Motor neuron (in vitro differentiated cells): Measurements from ENCODE around the gene MPZL1. TPM values are rescaled to one million over a fixed set of nuclear protein-coding genes. Genes with fewer than 3 reads are reported as not detected.

Source experiments
- ATAC-seq, 8 experiments: fragments of 200-7000 bp; cut with Tn5 transposase; replicated peaks in 6 of 8; 2 replicates each; pipeline ENCODE4 v1.8.0; 2021; ENCODE audit warnings: mild to moderate bottlenecking in 8 of 8, moderate library complexity in 8 of 8
- H3K27ac ChIP-seq, 2 donors: fragments of 250-450 bp; sonication (Bioruptor Pico); 2 replicates each; pipeline ENCODE4 v1.9.0; 2021; ENCODE audit warnings: antibody characterized with exemption in 2 of 2, mild to moderate bottlenecking in 2 of 2, moderate library complexity in 1 of 2
- H3K4me1 ChIP-seq, 2 donors: fragments of 250-450 bp; sonication (Bioruptor Pico); replicated peaks in 1 of 2; 2 replicates each; pipeline ENCODE4 v1.6.1; 2021; ENCODE audit warnings: antibody characterized with exemption in 2 of 2, mild to moderate bottlenecking in 2 of 2, moderate library complexity in 1 of 2
- H3K4me3 ChIP-seq, 5 donors: fragments of 250-450 bp; sonication (Bioruptor Pico); 2 replicates each; pipeline ENCODE4 v1.9.0; 2021; ENCODE audit warnings: antibody characterized with exemption in 5 of 5, mild to moderate bottlenecking in 5 of 5, moderate library complexity in 4 of 5
- WGBS, 10 experiments: fragments of 450-650 bp; shearing (Covaris generic); methylation state at CpG; one replicate each; pipeline ENCODE4 v1.0.0; 2022; 5-methylcytosine and 5-hydroxymethylcytosine counted together
- in situ Hi-C, 9 experiments: fragments of 400-800 bp; cut with MboI; loops; one replicate each; pipeline ENCODE4 v1.15.0; 2021; ENCODE audit warnings: low sequenced_read_pairs in 9 of 9, low pct_unique_long_range_greater_than_20kb in 2 of 9; ENCODE audit not compliant: unreplicated experiment in 9 of 9
- total RNA-seq, 8 experiments: library from RNA; unstranded; fragments of 300-600 nt; gene quantifications; 2 replicates each; pipeline versions ENCODE4 v1.2.3 to v1.2.4, GENCODE V29; 2022

The MPZL1 gene
- total RNA-seq, 8 experiments from 2014 or later: 34.0 to 146 (median 102) TPM

- Histone ChIP-seq H3K27ac (no peak overlapping the region), H3K4me3 (no peak overlapping the region), H3K4me1 (no peaks in the 10 kb centered on the region)
- peak in 5 of 8 experiments; percentile 72 to 98 (median 92) for ATAC-seq
- in situ Hi-C loops: loop anchor here in 3 of 9 experiments (25.0 kb wide), 2 partner anchors 310 to 635 kb away; no protein-coding TSS in a partner anchor
- WGBS, 10 experiments: 9 to 85% (median 63%) methylated on average over 3 to 12 of the region's 14 CpGs; no CpG with 5 or more reads in 3 of the 10 experiments
These were observed 24.1 kb upstream of the MPZL1 start for GRCh38 chr1:167697667-167698141.

- Histone ChIP-seq H3K4me1 (no peaks in the 10 kb centered on the region), H3K27ac (no peak overlapping the region), H3K4me3 (no peak overlapping the region)
- no peak for ATAC-seq
- WGBS, 10 experiments: 62 to 100% (median 84%) methylated on average over 2 to 4 of the region's 4 CpGs; no CpG with 5 or more reads in 2 of the 10 experiments
- in situ Hi-C loops: loop anchor here in 3 of 9 experiments (25.0 kb wide), 2 partner anchors 311 to 636 kb away; no protein-coding TSS in a partner anchor
These were observed 23.5 kb upstream of the MPZL1 start for GRCh38 chr1:167698313-167698712.

- Histone ChIP-seq H3K4me3 (no peak overlapping the region), H3K4me1 (no peaks in the 10 kb centered on the region), H3K27ac (no peak overlapping the region)
- 60 to 86% (median 71%) methylated on average over 1 of the region's 1 CpG; no CpG with 5 or more reads in 6 of the 10 experiments for WGBS, 10 experiments
- no peak for ATAC-seq
- in situ Hi-C loops: no loop called here
These were observed 20.3 kb upstream of the MPZL1 start for GRCh38 chr1:167701510-167701909.

GRCh38 chr1:167703557-167703956, 18.2 kb upstream of the MPZL1 start:
- no peak for ATAC-seq
- Histone ChIP-seq H3K4me1 (no peaks in the 10 kb centered on the region), H3K27ac (no peak overlapping the region), H3K4me3 (no peak overlapping the region)
- in situ Hi-C loops: no loop called here
- WGBS, 10 experiments: 57 to 100% (median 71%) methylated on average over 1 of the region's 1 CpG; no CpG with 5 or more reads in 7 of the 10 experiments

GRCh38 chr1:167704715-167705114, 17.1 kb upstream of the MPZL1 start:
- in situ Hi-C loops: no loop called here
- Histone ChIP-seq H3K4me1 (no peaks in the 10 kb centered on the region), H3K4me3 (no peak overlapping the region), H3K27ac (no peak overlapping the region)
- WGBS, 10 experiments: 40 to 67% (median 57%) methylated on average over 1 to 2 of the region's 2 CpGs; no CpG with 5 or more reads in 4 of the 10 experiments
- no peak for ATAC-seq

- no peak overlapping the region for H3K4me3 ChIP-seq
- 20 to 74% (median 30%) methylated on average over 2 to 6 of the region's 6 CpGs; no CpG with 5 or more reads in 1 of the 10 experiments for WGBS, 10 experiments
These were observed 16.5 kb upstream of the MPZL1 start for GRCh38 chr1:167705250-167705649.

GRCh38 chr1:167706363-167706762, 15.4 kb upstream of the MPZL1 start:
- Histone ChIP-seq H3K27ac (no peak overlapping the region), H3K4me3 (no peak overlapping the region), H3K4me1 (no peaks in the 10 kb centered on the region)
- in situ Hi-C loops: no loop called here
- WGBS, 10 experiments: 75 to 100% (median 97%) methylated on average over 1 to 2 of the region's 2 CpGs; no CpG with 5 or more reads in 3 of the 10 experiments
- no peak for ATAC-seq

More at GRCh38 chr1:167705250-167705649, 16.5 kb upstream of the MPZL1 start:
- H3K4me1 ChIP-seq: no peaks in the 10 kb centered on the region
- in situ Hi-C loops: no loop called here
- no peak overlapping the region for H3K27ac ChIP-seq
- ATAC-seq: no peak

GRCh38 chr1:167706931-167707877, 14.6 kb upstream of the MPZL1 start:
- 62 to 82% (median 73%) methylated on average over 4 to 10 of the region's 10 CpGs for WGBS, 10 experiments
- no peak overlapping the region for H3K27ac ChIP-seq
- in situ Hi-C loops: no loop called here
- no peaks in the 10 kb centered on the region for H3K4me1 ChIP-seq
- no peak for ATAC-seq
- no peak overlapping the region for H3K4me3 ChIP-seq

GRCh38 chr1:167707942-167708341, 13.8 kb upstream of the MPZL1 start:
- no peak overlapping the region for H3K27ac ChIP-seq
- in situ Hi-C loops: no loop called here
- 91 to 100% (median 98%) methylated on average over 1 to 4 of the region's 4 CpGs; no CpG with 5 or more reads in 4 of the 10 experiments for WGBS, 10 experiments
- H3K4me1 ChIP-seq: no peaks in the 10 kb centered on the region
- ATAC-seq: no peak
- H3K4me3 ChIP-seq: no peak overlapping the region

GRCh38 chr1:167708940-167709389, 12.8 kb upstream of the MPZL1 start:
- Histone ChIP-seq H3K4me1 (no peaks in the 10 kb centered on the region), H3K27ac (no peak overlapping the region), H3K4me3 (no peak overlapping the region)
- ATAC-seq: no peak
- in situ Hi-C loops: no loop called here
- WGBS, 10 experiments: 80 to 100% (median 88%) methylated on average over 1 to 3 of the region's 3 CpGs; no CpG with 5 or more reads in 4 of the 10 experiments

GRCh38 chr1:167710836-167711235, 10.9 kb upstream of the MPZL1 start:
- WGBS, 10 experiments: 50 to 100% (median 98%) methylated on average over 1 of the region's 1 CpG; no CpG with 5 or more reads in 2 of the 10 experiments
- Histone ChIP-seq H3K4me3 (no peak overlapping the region), H3K27ac (no peak overlapping the region), H3K4me1 (no peaks in the 10 kb centered on the region)
- in situ Hi-C loops: no loop called here
- no peak for ATAC-seq

- 50 to 88% (median 83%) methylated on average over 1 to 3 of the region's 3 CpGs; no CpG with 5 or more reads in 5 of the 10 experiments for WGBS, 10 experiments
These were observed 10.0 kb upstream of the MPZL1 start for GRCh38 chr1:167711797-167712196.

More at GRCh38 chr1:167711797-167712196, 10.0 kb upstream of the MPZL1 start:
- ATAC-seq: no peak
- Histone ChIP-seq H3K4me3 (no peak overlapping the region), H3K27ac (no peak overlapping the region), H3K4me1 (no peaks in the 10 kb centered on the region)
- in situ Hi-C loops: no loop called here
